Mesothelial cell of epicardium (in vitro differentiated cells): ENCODE data around the gene ATP8B4. TPM values are rescaled to one million over a fixed set of nuclear protein-coding genes. Genes with fewer than 3 reads are reported as not detected.

Experiments
- DNase-seq, 2 experiments: peaks; one replicate each; pipeline ENCODE4 v3.0.0; 2021; ENCODE audit warnings: low spot score in 2 of 2; ENCODE audit not compliant: unreplicated experiment in 2 of 2
- H3K27ac Mint-ChIP-seq: 2 replicates; pipeline ENCODE4 v1.8.0; 2021; ENCODE audit warnings: mixed read lengths
- H3K27me3 Mint-ChIP-seq: 2 replicates; pipeline ENCODE4 v1.8.0; 2021; ENCODE audit warnings: low read depth, mixed read lengths
- H3K36me3 Mint-ChIP-seq: 2 replicates; pipeline ENCODE4 v1.8.0; 2021; ENCODE audit warnings: mixed read lengths
- H3K4me1 Mint-ChIP-seq: 2 replicates; pipeline ENCODE4 v1.8.0; 2021; ENCODE audit warnings: mixed read lengths
- H3K4me3 Mint-ChIP-seq: 2 replicates; pipeline ENCODE4 v1.8.0; 2021; ENCODE audit warnings: mild to moderate bottlenecking, moderate library complexity, mixed read lengths
- H3K9me3 Mint-ChIP-seq: 2 replicates; pipeline ENCODE4 v1.8.0; 2021; ENCODE audit warnings: mixed read lengths
- total RNA-seq: library from RNA; stranded (reverse); gene quantifications from 3 replicates; pipeline ENCODE4 v1.2.1, GENCODE V29; 2021
- TF ChIP-seq, protein P1 (sequence below): fragments of 200-600 bp; sonication (generic); IDR thresholded peaks from one replicate; pipeline ENCODE4 v1.5.0; 2021; ENCODE audit warnings: antibody characterized with exemption; ENCODE audit not compliant: unreplicated experiment

The ATP8B4 gene
- total RNA-seq, 1 donor from 2014 or later: 1.8 TPM

DNA sequence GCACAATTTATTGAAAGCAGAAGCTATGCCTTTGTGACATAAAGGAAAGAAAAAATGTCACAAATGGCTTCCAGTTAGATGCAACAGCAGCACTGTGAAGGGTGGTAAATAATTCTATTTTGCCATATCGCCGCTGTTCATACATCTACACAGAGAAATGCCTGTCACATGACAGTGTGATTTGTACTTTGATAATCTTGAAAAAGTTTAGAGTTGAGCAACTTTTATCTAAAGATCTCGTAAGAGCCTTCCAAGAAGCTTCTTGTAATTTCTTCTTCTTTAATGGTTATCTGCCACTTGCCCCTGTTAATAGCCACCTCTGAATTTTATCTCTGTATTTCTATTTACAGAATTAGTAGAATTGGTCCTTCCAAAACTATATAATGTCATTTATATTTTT, 192.3 kb downstream of the ATP8B4 start:
- Mint-ChIP-seq H3K9me3 (no peaks in the 10 kb centered on the region), H3K27ac (no peak overlapping the region), H3K36me3 (no peaks in the 10 kb centered on the region), H3K4me1 (peaks cover 7% of the 10 kb centered on the region), H3K27me3 (no peaks in the 10 kb centered on the region), H3K4me3 (no peak overlapping the region)
- DNase-seq: no peak
- TF ChIP-seq, protein P1, sequence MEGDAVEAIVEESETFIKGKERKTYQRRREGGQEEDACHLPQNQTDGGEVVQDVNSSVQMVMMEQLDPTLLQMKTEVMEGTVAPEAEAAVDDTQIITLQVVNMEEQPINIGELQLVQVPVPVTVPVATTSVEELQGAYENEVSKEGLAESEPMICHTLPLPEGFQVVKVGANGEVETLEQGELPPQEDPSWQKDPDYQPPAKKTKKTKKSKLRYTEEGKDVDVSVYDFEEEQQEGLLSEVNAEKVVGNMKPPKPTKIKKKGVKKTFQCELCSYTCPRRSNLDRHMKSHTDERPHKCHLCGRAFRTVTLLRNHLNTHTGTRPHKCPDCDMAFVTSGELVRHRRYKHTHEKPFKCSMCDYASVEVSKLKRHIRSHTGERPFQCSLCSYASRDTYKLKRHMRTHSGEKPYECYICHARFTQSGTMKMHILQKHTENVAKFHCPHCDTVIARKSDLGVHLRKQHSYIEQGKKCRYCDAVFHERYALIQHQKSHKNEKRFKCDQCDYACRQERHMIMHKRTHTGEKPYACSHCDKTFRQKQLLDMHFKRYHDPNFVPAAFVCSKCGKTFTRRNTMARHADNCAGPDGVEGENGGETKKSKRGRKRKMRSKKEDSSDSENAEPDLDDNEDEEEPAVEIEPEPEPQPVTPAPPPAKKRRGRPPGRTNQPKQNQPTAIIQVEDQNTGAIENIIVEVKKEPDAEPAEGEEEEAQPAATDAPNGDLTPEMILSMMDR: no peak

DNA sequence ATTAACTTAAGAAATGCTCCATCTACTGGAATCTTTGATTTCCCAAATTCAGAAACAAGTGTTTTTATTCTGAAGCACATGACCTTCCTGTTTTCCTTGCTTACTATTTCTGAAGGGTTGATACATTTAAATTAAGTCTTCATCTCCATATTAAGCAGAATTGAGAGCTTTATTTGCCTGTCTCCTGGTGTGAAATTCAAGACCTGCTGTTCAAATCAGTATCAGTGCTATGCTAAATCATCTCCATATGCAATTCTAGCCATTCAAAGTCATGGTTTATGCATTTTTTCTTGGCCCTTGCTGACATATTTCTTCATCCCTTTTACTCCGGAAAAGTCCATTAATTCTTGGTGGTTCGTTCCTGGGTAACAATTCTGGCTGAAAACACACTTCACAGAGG, 195.4 kb downstream of the ATP8B4 start:
- Mint-ChIP-seq H3K36me3 (no peaks in the 10 kb centered on the region), H3K9me3 (no peaks in the 10 kb centered on the region), H3K4me3 (no peak overlapping the region), H3K27ac (no peak overlapping the region), H3K27me3 (no peaks in the 10 kb centered on the region), H3K4me1 (peaks cover 12% of the 10 kb centered on the region)
- TF ChIP-seq, protein P1: no peak
- DNase-seq: no peak

DNA sequence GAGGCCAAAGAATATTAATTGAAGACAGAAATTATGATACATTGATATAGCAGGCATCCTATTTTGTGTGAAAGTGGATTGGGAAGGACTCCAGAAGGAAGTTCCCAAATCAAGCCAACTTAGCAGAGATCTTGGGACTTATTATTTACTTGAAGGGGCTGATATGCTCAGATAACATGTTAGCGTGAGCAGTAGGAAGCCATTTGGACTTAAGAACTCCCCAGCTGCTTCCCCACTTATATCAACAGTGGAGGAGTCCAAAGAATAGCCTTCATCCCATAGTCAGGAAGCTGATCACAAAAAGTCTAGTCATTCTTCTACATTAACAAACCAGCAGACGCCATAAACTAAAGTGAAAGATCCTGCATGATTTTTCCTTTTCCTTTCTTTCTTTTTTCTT, 200.0 kb downstream of the ATP8B4 start:
- no peaks in the 10 kb centered on the region for H3K27me3 Mint-ChIP-seq

DNA sequence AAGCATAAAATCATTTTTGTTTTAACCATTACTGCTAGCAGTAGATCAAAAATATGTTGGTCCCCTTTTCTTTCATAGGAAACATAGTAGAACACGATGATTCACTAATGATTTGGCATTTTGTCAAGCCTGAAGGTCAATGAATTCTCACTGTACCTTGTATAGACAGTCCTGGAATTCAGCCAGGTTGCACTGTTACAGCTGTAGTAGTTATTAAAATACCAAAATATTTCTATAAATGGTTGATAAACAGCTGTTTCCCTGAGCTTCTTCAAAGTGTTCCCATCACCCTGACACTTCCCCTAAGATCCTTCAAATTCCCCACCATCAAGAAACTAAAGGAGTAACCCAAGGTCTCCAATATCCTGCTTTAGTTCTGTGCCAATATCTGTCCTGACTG, 200.9 kb downstream of the ATP8B4 start:
- no peak for DNase-seq
- H3K27ac Mint-ChIP-seq: no peak overlapping the region
- TF ChIP-seq, protein P1: no peak
- no peaks in the 10 kb centered on the region for H3K27me3 Mint-ChIP-seq
- peaks cover 19% of the 10 kb centered on the region for H3K9me3 Mint-ChIP-seq
- H3K4me3 Mint-ChIP-seq: no peak overlapping the region
- H3K36me3 Mint-ChIP-seq: peaks cover 2% of the 10 kb centered on the region
- H3K4me1 Mint-ChIP-seq: peaks cover 25% of the 10 kb centered on the region

More for the DNA sequence above, 200.0 kb downstream of the ATP8B4 start:
- peaks cover 10% of the 10 kb centered on the region for H3K9me3 Mint-ChIP-seq
- H3K4me1 Mint-ChIP-seq: peaks cover 25% of the 10 kb centered on the region
- no peak overlapping the region for H3K4me3 Mint-ChIP-seq
- no peak overlapping the region for H3K27ac Mint-ChIP-seq
- no peaks in the 10 kb centered on the region for H3K36me3 Mint-ChIP-seq
- TF ChIP-seq, protein P1: no peak
- DNase-seq: no peak

DNA sequence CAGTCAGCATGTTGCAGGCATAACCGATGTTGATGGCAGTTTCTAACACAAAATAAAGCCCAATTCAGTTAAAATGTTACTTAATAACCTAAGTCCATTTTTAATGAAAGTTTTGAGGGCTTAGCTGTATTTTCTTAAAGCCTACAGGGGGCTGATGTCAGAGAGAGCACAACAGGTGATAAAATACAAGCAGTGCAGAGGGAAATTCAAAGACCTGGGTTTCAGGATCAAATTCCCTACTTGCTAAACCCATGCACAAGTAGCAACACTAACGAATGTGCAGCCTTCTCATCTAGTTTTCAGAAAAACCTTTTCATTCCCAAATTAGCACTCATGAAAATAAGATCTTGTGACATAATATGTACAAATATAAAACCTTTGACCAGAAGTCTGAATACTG, 202.0 kb downstream of the ATP8B4 start:
- DNase-seq: no peak
- Mint-ChIP-seq H3K27me3 (no peaks in the 10 kb centered on the region), H3K27ac (no peak overlapping the region), H3K36me3 (peaks cover 12% of the 10 kb centered on the region), H3K4me1 (peaks cover 25% of the 10 kb centered on the region), H3K4me3 (no peak overlapping the region), H3K9me3 (peaks cover 30% of the 10 kb centered on the region)
- TF ChIP-seq, protein P1: no peak

DNA sequence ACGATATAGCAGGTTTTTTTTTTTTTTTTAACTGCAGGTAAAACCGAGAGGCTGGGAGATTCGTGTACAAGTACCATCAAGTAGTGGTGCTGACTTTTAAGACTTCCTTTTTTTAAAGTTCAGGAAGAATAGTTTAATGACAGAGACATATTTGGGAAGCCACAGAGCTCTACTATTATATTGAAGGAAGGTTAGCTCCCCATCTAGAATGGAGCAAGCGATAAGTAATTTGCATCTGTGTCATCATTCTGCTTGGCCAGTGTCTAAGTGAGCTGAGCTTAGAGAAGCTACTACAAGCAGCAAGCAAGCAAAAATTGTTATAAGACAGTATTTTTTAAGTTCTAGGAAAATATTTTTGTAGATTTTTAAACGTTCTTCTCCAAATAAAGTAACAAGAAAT, 203.2 kb downstream of the ATP8B4 start:
- Mint-ChIP-seq H3K27ac (no peak overlapping the region), H3K4me3 (no peak overlapping the region)

More for the DNA sequence above, 203.2 kb downstream of the ATP8B4 start:
- peaks cover 25% of the 10 kb centered on the region for H3K4me1 Mint-ChIP-seq
- H3K36me3 Mint-ChIP-seq: peaks cover 18% of the 10 kb centered on the region
- TF ChIP-seq, protein P1: no peak
- no peaks in the 10 kb centered on the region for H3K27me3 Mint-ChIP-seq
- no peak for DNase-seq
- H3K9me3 Mint-ChIP-seq: peaks cover 42% of the 10 kb centered on the region
